GM12878 (cell line): Measurements from ENCODE around the gene THRB. TPM values are rescaled to one million over a fixed set of nuclear protein-coding genes. Genes with fewer than 3 reads are reported as not detected.
"Not testable (repeated sequence)": the region's sequence is repeated elsewhere in the genome, so short reads cannot be mapped to it uniquely, and the experiment has no call there.

Experiments
- ATAC-seq: fragments of 200-7000 bp; cut with Tn5 transposase; 3 replicates; pipeline ENCODE4 v1.9.1; 2020; ENCODE audit warnings: mild to moderate bottlenecking, moderate library complexity
- BruUV-seq: library from RNA; stranded (reverse); fragments of 400-500 nt; replicated peaks from 2 replicates; lab custom pipeline; 2021; lab: Mats Ljungman, UMichigan
- CTCF ChIA-PET: fragments of 300-600 bp; sonication (Branson Sonifier 250); formaldehyde crosslinking; extraction: SDS; loops from one replicate; lab custom pipeline; 2021; ENCODE audit warnings: inconsistent platforms; lab: Yijun Ruan, JAX
- POLR2A ChIA-PET: fragments of 350-600 bp; formaldehyde crosslinking; extraction: SDS; loops from one replicate; lab custom pipeline; 2021; ENCODE audit warnings: inconsistent platforms; lab: Charles Lee
- RAD21 ChIA-PET: fragments of 300-600 bp; sonication (Branson Sonifier 250); formaldehyde crosslinking; loops from one replicate; lab custom pipeline; 2023; ENCODE audit warnings: antibody characterized with exemption; ENCODE audit not compliant: unreplicated experiment; lab: Charles Lee
- SMC1A ChIA-PET: fragments of 300-600 bp; sonication (Branson Sonifier 250); formaldehyde crosslinking; loops from one replicate; lab custom pipeline; 2023; ENCODE audit not compliant: unreplicated experiment, uncharacterized antibody; lab: Charles Lee
- DNase-seq: peaks from one replicate; pipeline ENCODE4 v3.0.0-alpha.2; 2011; ENCODE audit warnings: low read depth, low spot score
- FAIRE-seq: peaks from 3 replicates; lab custom pipeline; 2011; peaks lifted over from hg19 to GRCh38; lab: Jason Lieb, UNC
- H2AFZ ChIP-seq: 2 replicates; pipeline ENCODE4 v1.6.0; 2011; ENCODE audit warnings: low read depth, low read length, control low read depth; ENCODE audit not compliant: control insufficient read depth
- H3K27ac ChIP-seq: 2 replicates; pipeline ENCODE4 v1.5.1; 2011; ENCODE audit warnings: control low read depth; ENCODE audit not compliant: control insufficient read depth, insufficient read depth
- H3K27me3 ChIP-seq, 2 experiments: replicated peaks in 1 of 2; 2 replicates each; pipeline versions ENCODE4 v1.6.0 to v1.6.1; 2011; ENCODE audit warnings: low read length in 1 of 2; ENCODE audit not compliant: control insufficient read depth in 2 of 2, insufficient read depth in 2 of 2
- H3K36me3 ChIP-seq, 2 experiments: 2 replicates each; pipeline ENCODE4 v1.5.1; 2011; ENCODE audit warnings: low read length in 1 of 2; ENCODE audit not compliant: control insufficient read depth in 2 of 2, insufficient read depth in 2 of 2
- H3K4me1 ChIP-seq: 2 replicates; pipeline ENCODE4 v1.6.1; 2011; ENCODE audit warnings: mild to moderate bottlenecking, low read length, moderate library complexity, mixed read lengths; ENCODE audit not compliant: control insufficient read depth, insufficient read depth
- H3K4me2 ChIP-seq: 2 replicates; pipeline ENCODE4 v1.6.0; 2011; ENCODE audit warnings: control low read depth; ENCODE audit not compliant: control insufficient read depth, insufficient read depth
- H3K4me3 ChIP-seq: fragments of 200-600 bp; sonication (generic); 2 replicates; pipeline ENCODE4 v1.5.1; 2016
- H3K79me2 ChIP-seq: 2 replicates; pipeline ENCODE4 v1.6.0; 2011; ENCODE audit warnings: low read length; ENCODE audit not compliant: control insufficient read depth, insufficient read depth
- H3K9ac ChIP-seq: 2 replicates; pipeline ENCODE4 v1.8.0; 2011; ENCODE audit warnings: low read length, control low read depth, mixed read lengths; ENCODE audit not compliant: control insufficient read depth, insufficient read depth
- H3K9me3 ChIP-seq: replicated peaks from 3 replicates; pipeline ENCODE4 v1.5.1; 2011; ENCODE audit warnings: mild to moderate bottlenecking, low read length; ENCODE audit not compliant: control insufficient read depth, insufficient read depth
- H4K20me1 ChIP-seq: 2 replicates; pipeline ENCODE4 v1.6.0; 2011; ENCODE audit not compliant: control insufficient read depth, insufficient read depth
- ATF3 ChIP-seq: IDR thresholded peaks from 2 replicates; pipeline ENCODE4 v1.6.1; 2011; ENCODE audit warnings: low read depth, mild to moderate bottlenecking, low read length, moderate library complexity, borderline replicate concordance; ENCODE audit errors: extremely low read depth
- CBFB ChIP-seq: IDR thresholded peaks from 2 replicates; pipeline ENCODE4 v1.6.1; 2016; ENCODE audit warnings: antibody characterized with exemption, low read depth
- CHD2 ChIP-seq: IDR thresholded peaks from 2 replicates; pipeline ENCODE4 v1.6.1; 2011; ENCODE audit warnings: low read depth, low read length, improper control_type of control experiment, borderline replicate concordance
- E4F1 ChIP-seq: fragments of 450-650 bp; IDR thresholded peaks from 2 replicates; pipeline ENCODE4 v1.6.1; 2018; ENCODE audit warnings: borderline replicate concordance, mild to moderate bottlenecking; ENCODE audit not compliant: partially characterized antibody
- FOXK2 ChIP-seq: fragments of 450-650 bp; IDR thresholded peaks from 2 replicates; pipeline ENCODE4 v1.6.1; 2017; ENCODE audit warnings: mild to moderate bottlenecking, moderate library complexity
- IKZF2 ChIP-seq, 2 experiments: fragments of 450-650 bp; IDR thresholded peaks; 2 replicates each; pipeline ENCODE4 v1.6.1; 2017; ENCODE audit warnings: mild to moderate bottlenecking in 2 of 2, moderate library complexity in 2 of 2
- IRF3 ChIP-seq: fragments of 450-650 bp; IDR thresholded peaks from 2 replicates; pipeline ENCODE4 v1.6.1; 2014; ENCODE audit warnings: mild to moderate bottlenecking
- NFIC ChIP-seq: IDR thresholded peaks from 2 replicates; pipeline ENCODE4 v1.6.1; 2012; ENCODE audit warnings: low read depth, mild to moderate bottlenecking, inconsistent platforms, low read length, moderate library complexity
- NRF1 ChIP-seq: conservative IDR thresholded peaks from 2 replicates; pipeline ENCODE4 v1.6.1; 2011; ENCODE audit warnings: mild to moderate bottlenecking, low read depth, low read length, improper control_type of control experiment
- RFX5 ChIP-seq: IDR thresholded peaks from 2 replicates; pipeline ENCODE4 v1.6.1; 2011; ENCODE audit warnings: low read depth, low read length, improper control_type of control experiment
- SUZ12 ChIP-seq: fragments of 200-600 bp; sonication (generic); IDR thresholded peaks from one replicate; pipeline ENCODE4 v1.6.1; 2018; ENCODE audit warnings: antibody characterized with exemption, mild to moderate bottlenecking; ENCODE audit not compliant: unreplicated experiment
- whole genome bisulfite sequencing: methylation state at CpG from one replicate; pipeline ENCODE4 v1.1.6; 2016; ENCODE audit warnings: low lambda C conversion rate; ENCODE audit not compliant: insufficient replicate concordance, insufficient coverage; ENCODE audit errors: missing lambda C conversion rate; 5-methylcytosine and 5-hydroxymethylcytosine counted together
- in situ Hi-C: fragments of 300-500 bp; cut with MboI; formaldehyde crosslinking; loops from 9 replicates; pipeline ENCODE4 v1.14.3; 2018; ENCODE audit warnings: mixed read lengths
- intact Hi-C: fragments of 100-400 bp; cut with micrococcal nuclease; formaldehyde crosslinking; loops from one replicate; pipeline ENCODE4 v1.14.2; 2022; ENCODE audit not compliant: unreplicated experiment
- polyA plus RNA-seq, 11 experiments: library from polyadenylated mRNA; depleted of rRNA in 4 of 11; unstranded in 6 of 11; stranded (reverse) in 5 of 11; fragments of >200 nt; fragmentation: Nextera tagmentation in 4 of 11; fragmentation: Illumina TruSeq in 1 of 11; extraction: Ambion mirVana in 4 of 11; extraction: Trizol in 1 of 11; gene quantifications; 1 replicate in 1 of 11; 2 replicates in 10 of 11; pipeline versions ENCODE4 v1.2.1 to v1.2.3, GENCODE V29; 2011 to 2016; ENCODE audit warnings: inconsistent platforms in 2 of 11, missing spikeins in 2 of 11, low read depth in 1 of 11
- total RNA-seq, 4 experiments: library from RNA; depleted of rRNA in 3 of 4; stranded (reverse); fragments of >200 nt in 3 of 4; fragmentation: Illumina TruSeq in 1 of 4; extraction: Trizol in 1 of 4; gene quantifications; 2 replicates each; pipeline versions ENCODE4 v1.2.1 to v1.2.3, GENCODE V29; 2013 to 2021

The THRB gene
- total and polyA plus RNA-seq, 10 of the 15 experiments (the other 5 are each of a cell fraction or from before 2014, with no cell fraction given): 0.05 TPM; not detected in 9

- H3K9ac ChIP-seq: no peak overlapping the region
- ChIA-PET RAD21 (no interaction called here), CTCF (no interaction called here), POLR2A (no interaction called here), SMC1A (interaction anchor here (0.7 to 1.3 kb wide), 2 partner anchors 39 to 600 kb away, joined by 3 read pairs; no protein-coding TSS in a partner anchor)
- ATAC-seq (no peak), FAIRE-seq (no peak), DNase-seq (no peak)
- H3K4me2 ChIP-seq: no peak overlapping the region
- H4K20me1 ChIP-seq: no peaks in the 10 kb centered on the region
- no peaks in the 10 kb centered on the region for H3K79me2 ChIP-seq
- BruUV-seq: no TSS peak
- no peaks in the 10 kb centered on the region for H3K9me3 ChIP-seq
- intact Hi-C loops: no loop called here
- no peaks in the 10 kb centered on the region for H3K36me3 ChIP-seq
- H3K27ac ChIP-seq: no peak overlapping the region
- in situ Hi-C loops: no loop called here
- H3K4me3 ChIP-seq: no peak overlapping the region
- 21% methylated on average over 2 of the region's 2 CpGs for WGBS
- no peaks in the 10 kb centered on the region for H3K27me3 ChIP-seq
- no peaks in the 10 kb centered on the region for H3K4me1 ChIP-seq
- no peak overlapping the region for H2AFZ ChIP-seq
- TF ChIP-seq NRF1: no peak
- TF ChIP-seq ATF3: no peak
- TF ChIP-seq RFX5: no peak
- no peak for TF ChIP-seq SUZ12
- TF ChIP-seq CHD2: no peak
- no peak for TF ChIP-seq FOXK2
- TF ChIP-seq IRF3: no peak
- TF ChIP-seq E4F1: no peak
- TF ChIP-seq IKZF2 (IDR thresholded peaks at IDR 0.05): no peak
- no peak for TF ChIP-seq NFIC
- no peak for TF ChIP-seq CBFB
Measured at GRCh38 chr3:24426896-24427295, 67.8 kb downstream of the THRB start.

GRCh38 chr3:24420829-24421228 lies 73.8 kb downstream of the THRB start:
- H3K4me3 ChIP-seq, H3K27ac ChIP-seq, RAD21 ChIA-PET, CTCF ChIA-PET, in situ Hi-C loops, H3K4me2 ChIP-seq, FAIRE-seq, POLR2A ChIA-PET, ATAC-seq, H3K9ac ChIP-seq, DNase-seq, intact Hi-C loops, H3K27me3 ChIP-seq, H2AFZ ChIP-seq, H3K79me2 ChIP-seq, BruUV-seq, H4K20me1 ChIP-seq, H3K4me1 ChIP-seq, H3K36me3 ChIP-seq, H3K9me3 ChIP-seq: not testable (repeated sequence)
- WGBS: 0% methylated on average over 1 of the region's 1 CpG
- SMC1A ChIA-PET: interaction anchor here (1.2 kb wide), 1 partner anchor 18 kb away, joined by 3 read pairs; no protein-coding TSS in a partner anchor
